Nephron progenitor cell (in vitro differentiated cells): ENCODE measurements around the gene GUSB.
"Not testable (repeated sequence)": the region's sequence is repeated elsewhere in the genome, so short reads cannot be mapped to it uniquely, and the experiment has no call there.

Source experiments
- DNase-seq: peaks from one replicate; pipeline ENCODE4 v3.0.0; 2021
- H3K27ac Mint-ChIP-seq: 2 replicates; pipeline ENCODE4 v1.8.0; 2021; ENCODE audit warnings: mild to moderate bottlenecking, moderate library complexity, mixed read lengths
- H3K27me3 Mint-ChIP-seq: 2 replicates; pipeline ENCODE4 v1.8.0; 2021; ENCODE audit warnings: mild to moderate bottlenecking, low read depth, mixed read lengths; ENCODE audit not compliant: poor library complexity
- H3K36me3 Mint-ChIP-seq: 2 replicates; pipeline ENCODE4 v1.8.0; 2021; ENCODE audit warnings: low read depth, mixed read lengths
- H3K4me1 Mint-ChIP-seq: 2 replicates; pipeline ENCODE4 v1.8.0; 2021; ENCODE audit warnings: mixed read lengths
- H3K4me3 Mint-ChIP-seq: 2 replicates; pipeline ENCODE4 v1.8.0; 2021; ENCODE audit warnings: mild to moderate bottlenecking, moderate library complexity, mixed read lengths
- H3K9me3 Mint-ChIP-seq: 2 replicates; pipeline ENCODE4 v1.8.0; 2021; ENCODE audit warnings: mild to moderate bottlenecking, moderate library complexity, mixed read lengths
- TF ChIP-seq, protein P1 (sequence below): fragments of 200-600 bp; sonication (generic); IDR thresholded peaks from 2 replicates; pipeline ENCODE4 v1.5.0; 2021; ENCODE audit warnings: antibody characterized with exemption

The GUSB gene

DNA sequence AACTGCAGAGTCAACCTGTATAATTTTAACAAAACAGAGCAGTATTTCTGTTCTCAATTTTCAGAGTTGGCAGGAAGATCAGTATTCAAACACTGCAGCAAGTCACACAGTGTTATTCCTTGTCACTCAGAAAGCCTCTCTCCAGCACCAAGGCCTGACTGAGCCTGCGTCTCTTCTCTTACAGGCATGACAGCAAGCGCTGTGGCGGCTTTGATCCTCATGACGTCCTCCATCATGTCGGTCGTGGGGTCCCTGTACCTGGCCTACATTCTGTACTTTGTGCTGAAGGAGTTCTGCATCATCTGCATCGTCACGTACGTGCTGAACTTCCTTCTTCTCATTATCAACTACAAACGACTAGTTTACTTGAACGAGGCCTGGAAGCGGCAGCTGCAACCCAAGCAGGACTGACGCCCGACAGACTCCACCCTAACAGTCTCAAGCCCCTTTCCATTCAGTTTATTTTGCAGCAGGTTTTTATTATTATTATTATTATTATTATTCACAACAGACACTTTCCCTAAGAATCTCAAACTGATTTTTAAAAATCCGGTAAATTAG is 28.0 kb downstream of the GUSB start:
- no peak overlapping the region for H3K27ac Mint-ChIP-seq
- no peaks in the 10 kb centered on the region for H3K9me3 Mint-ChIP-seq
- H3K36me3 Mint-ChIP-seq: peaks cover 31% of the 10 kb centered on the region
- TF ChIP-seq, protein P1, sequence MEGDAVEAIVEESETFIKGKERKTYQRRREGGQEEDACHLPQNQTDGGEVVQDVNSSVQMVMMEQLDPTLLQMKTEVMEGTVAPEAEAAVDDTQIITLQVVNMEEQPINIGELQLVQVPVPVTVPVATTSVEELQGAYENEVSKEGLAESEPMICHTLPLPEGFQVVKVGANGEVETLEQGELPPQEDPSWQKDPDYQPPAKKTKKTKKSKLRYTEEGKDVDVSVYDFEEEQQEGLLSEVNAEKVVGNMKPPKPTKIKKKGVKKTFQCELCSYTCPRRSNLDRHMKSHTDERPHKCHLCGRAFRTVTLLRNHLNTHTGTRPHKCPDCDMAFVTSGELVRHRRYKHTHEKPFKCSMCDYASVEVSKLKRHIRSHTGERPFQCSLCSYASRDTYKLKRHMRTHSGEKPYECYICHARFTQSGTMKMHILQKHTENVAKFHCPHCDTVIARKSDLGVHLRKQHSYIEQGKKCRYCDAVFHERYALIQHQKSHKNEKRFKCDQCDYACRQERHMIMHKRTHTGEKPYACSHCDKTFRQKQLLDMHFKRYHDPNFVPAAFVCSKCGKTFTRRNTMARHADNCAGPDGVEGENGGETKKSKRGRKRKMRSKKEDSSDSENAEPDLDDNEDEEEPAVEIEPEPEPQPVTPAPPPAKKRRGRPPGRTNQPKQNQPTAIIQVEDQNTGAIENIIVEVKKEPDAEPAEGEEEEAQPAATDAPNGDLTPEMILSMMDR: no peak
- H3K27me3 Mint-ChIP-seq: peaks cover 2% of the 10 kb centered on the region
- H3K4me3 Mint-ChIP-seq: no peak overlapping the region
- no peaks in the 10 kb centered on the region for H3K4me1 Mint-ChIP-seq
- DNase-seq: no peak

- peaks cover 31% of the 10 kb centered on the region for H3K36me3 Mint-ChIP-seq
- H3K27me3 Mint-ChIP-seq: peaks cover 3% of the 10 kb centered on the region
- H3K9me3 Mint-ChIP-seq: no peaks in the 10 kb centered on the region
- H3K27ac Mint-ChIP-seq: peak overlapping the region; percentile 19
- no peak overlapping the region for H3K4me3 Mint-ChIP-seq
- TF ChIP-seq, protein P1: no peak
- no peaks in the 10 kb centered on the region for H3K4me1 Mint-ChIP-seq
- no peak for DNase-seq
Observed at GRCh38 chr7:65953001-65953720, 28.9 kb downstream of the GUSB start.

GRCh38 chr7:65951837-65952578 is 30.0 kb downstream of the GUSB start:
- Mint-ChIP-seq H3K36me3 (peaks cover 28% of the 10 kb centered on the region), H3K4me3 (no peak overlapping the region), H3K9me3 (no peaks in the 10 kb centered on the region), H3K27ac (no peak overlapping the region), H3K4me1 (no peaks in the 10 kb centered on the region), H3K27me3 (peaks cover 3% of the 10 kb centered on the region)
- no peak for DNase-seq
- TF ChIP-seq, protein P1: no peak

DNA sequence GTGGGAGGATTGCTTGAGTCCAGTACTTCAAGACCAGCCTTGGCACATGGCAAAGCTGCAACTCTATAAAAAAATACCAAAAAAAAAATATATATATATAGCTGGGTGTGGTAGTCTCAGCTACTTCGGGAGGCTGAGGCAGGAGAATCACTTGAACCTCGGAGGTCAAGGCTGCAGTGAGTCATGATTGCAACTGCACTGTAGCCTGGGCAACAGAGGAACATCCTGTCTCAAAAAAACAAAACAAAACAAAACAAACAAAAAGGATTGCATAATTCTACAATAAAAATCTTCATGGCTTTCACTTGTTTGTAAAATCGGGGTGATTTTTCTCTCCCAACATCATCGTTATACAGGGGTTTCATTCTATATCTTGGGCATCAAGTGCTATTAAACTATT is 35.1 kb downstream of the GUSB start:
- H3K27me3 Mint-ChIP-seq: peaks cover 3% of the 10 kb centered on the region
- no peaks in the 10 kb centered on the region for H3K4me1 Mint-ChIP-seq
- H3K9me3 Mint-ChIP-seq: no peaks in the 10 kb centered on the region
- H3K36me3 Mint-ChIP-seq: no peaks in the 10 kb centered on the region
- H3K27ac Mint-ChIP-seq: no peak overlapping the region
- TF ChIP-seq, protein P1: no peak
- no peak for DNase-seq
- no peak overlapping the region for H3K4me3 Mint-ChIP-seq

DNA sequence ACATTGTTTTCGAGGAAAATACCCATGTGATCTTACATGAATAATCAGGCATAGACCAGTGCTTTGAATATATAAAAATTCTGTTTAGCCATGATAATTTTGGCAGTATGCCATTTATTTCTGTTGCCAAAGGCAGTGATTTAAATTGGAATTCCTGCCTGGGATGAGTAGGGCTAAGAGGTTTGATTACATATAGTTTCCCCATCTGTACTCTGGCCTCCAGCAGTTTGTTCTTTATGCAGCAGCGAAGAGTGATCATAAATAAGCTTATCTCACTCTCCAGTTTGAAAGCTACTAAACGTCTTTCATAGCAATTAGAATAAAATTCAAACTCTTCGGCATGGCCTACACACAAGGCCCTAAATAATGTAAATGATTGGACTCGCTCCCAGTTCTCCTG is 36.2 kb downstream of the GUSB start:
- not testable (repeated sequence) for H3K27ac Mint-ChIP-seq, H3K4me1 Mint-ChIP-seq, DNase-seq, H3K27me3 Mint-ChIP-seq, H3K9me3 Mint-ChIP-seq, H3K4me3 Mint-ChIP-seq, H3K36me3 Mint-ChIP-seq

DNA sequence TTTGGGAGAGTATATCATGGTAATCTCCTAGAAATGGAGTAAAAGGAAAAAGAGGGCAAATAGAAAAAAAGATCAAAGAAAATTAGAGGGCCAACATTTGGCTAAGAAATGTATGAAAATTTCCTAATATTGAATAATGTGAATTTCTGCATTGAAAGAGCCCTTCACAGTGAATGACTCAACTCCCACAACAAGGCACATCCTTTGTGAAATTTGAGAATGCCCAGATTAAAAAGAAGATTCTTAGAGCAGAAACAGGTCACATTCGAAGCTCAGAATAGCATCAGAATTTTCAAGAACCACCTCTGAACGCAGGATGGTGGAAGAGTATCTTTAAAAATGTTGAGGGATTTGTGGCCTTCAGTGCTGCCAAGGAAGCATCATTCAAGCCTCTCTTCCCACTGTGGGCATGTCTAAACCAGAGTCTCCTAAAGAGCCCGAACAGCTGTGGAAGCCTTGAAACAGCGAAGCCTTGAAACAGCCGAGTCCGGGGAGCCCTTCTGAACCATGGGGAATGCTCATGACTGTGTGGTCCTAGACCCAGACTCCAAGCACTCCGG is 43.6 kb downstream of the GUSB start:
- Mint-ChIP-seq H3K9me3 (peaks cover 4% of the 10 kb centered on the region), H3K27ac (peak overlapping the region; percentile 1), H3K4me3 (no peak overlapping the region), H3K4me1 (peaks cover 20% of the 10 kb centered on the region), H3K27me3 (no peaks in the 10 kb centered on the region), H3K36me3 (peaks cover 40% of the 10 kb centered on the region)
- DNase-seq: no peak
- TF ChIP-seq, protein P1: no peak
